Loucy (cell line): ENCODE measurements around the gene CFAP69.

Experiments used
- H2AFZ ChIP-seq: fragments of 200-600 bp; sonication (generic); 2 replicates; pipeline ENCODE4 v1.6.0; 2016; ENCODE audit warnings: antibody characterized with exemption, mild to moderate bottlenecking, low read length, moderate library complexity
- H3F3A ChIP-seq: fragments of 200-600 bp; 2 replicates; pipeline ENCODE4 v1.6.0; 2016; ENCODE audit warnings: antibody characterized with exemption, low read depth, mild to moderate bottlenecking
- H3K27me3 ChIP-seq: fragments of 200-600 bp; sonication (generic); 2 replicates; pipeline ENCODE4 v1.6.1; 2014; ENCODE audit warnings: low read length, mild to moderate bottlenecking; ENCODE audit not compliant: insufficient read depth, poor library complexity, severe bottlenecking
- H3K36me3 ChIP-seq: fragments of 200-600 bp; sonication (generic); 2 replicates; pipeline ENCODE4 v1.6.1; 2016; ENCODE audit warnings: low read length; ENCODE audit not compliant: insufficient read depth
- H3K4me1 ChIP-seq: fragments of 200-600 bp; sonication (generic); 2 replicates; pipeline ENCODE4 v1.5.1; 2014; ENCODE audit warnings: low read length, mild to moderate bottlenecking; ENCODE audit not compliant: insufficient read depth, poor library complexity, severe bottlenecking
- H3K4me2 ChIP-seq: fragments of 200-600 bp; sonication (generic); 2 replicates; pipeline ENCODE4 v1.6.0; 2014; ENCODE audit warnings: antibody characterized with exemption, low read length, low read depth, mild to moderate bottlenecking; ENCODE audit not compliant: poor library complexity, severe bottlenecking
- H3K4me3 ChIP-seq: fragments of 200-600 bp; sonication (generic); 2 replicates; pipeline ENCODE4 v1.5.1; 2014; ENCODE audit warnings: low read length, mild to moderate bottlenecking, mixed read lengths; ENCODE audit not compliant: poor library complexity, severe bottlenecking
- H3K79me2 ChIP-seq: fragments of 200-600 bp; sonication (generic); 2 replicates; pipeline ENCODE4 v1.6.1; 2014; ENCODE audit warnings: low read length; ENCODE audit not compliant: insufficient read depth
- H3K9ac ChIP-seq: fragments of 200-600 bp; sonication (generic); 2 replicates; pipeline ENCODE4 v1.6.0; 2014; ENCODE audit warnings: mild to moderate bottlenecking, low read depth, low read length, moderate library complexity; ENCODE audit not compliant: poor library complexity, severe bottlenecking
- H3K9me2 ChIP-seq: fragments of 200-600 bp; sonication (generic); replicated peaks from 2 replicates; pipeline ENCODE4 v1.6.1; 2016; ENCODE audit warnings: low read depth, low read length, mixed read lengths
- H3K9me3 ChIP-seq: fragments of 200-600 bp; sonication (generic); 2 replicates; pipeline ENCODE4 v1.6.1; 2014; ENCODE audit warnings: mild to moderate bottlenecking, antibody characterized with exemption, low read length, low read depth; ENCODE audit not compliant: insufficient read depth
- H4K20me1 ChIP-seq: fragments of 200-600 bp; sonication (generic); 2 replicates; pipeline ENCODE4 v1.6.0; 2014; ENCODE audit warnings: antibody characterized with exemption, low read length, mild to moderate bottlenecking; ENCODE audit not compliant: insufficient read depth, poor library complexity, severe bottlenecking
- CTCF ChIP-seq: fragments of 200-600 bp; sonication (generic); conservative IDR thresholded peaks from 2 replicates; pipeline ENCODE4 v1.5.1; 2014; ENCODE audit warnings: mild to moderate bottlenecking, antibody characterized with exemption, low read length
- EZH2phosphoT487 ChIP-seq: fragments of 200-600 bp; IDR thresholded peaks from 2 replicates; pipeline ENCODE4 v1.6.1; 2018; ENCODE audit warnings: antibody characterized with exemption, mild to moderate bottlenecking, moderate library complexity, borderline replicate concordance

Gene CFAP69

DNA sequence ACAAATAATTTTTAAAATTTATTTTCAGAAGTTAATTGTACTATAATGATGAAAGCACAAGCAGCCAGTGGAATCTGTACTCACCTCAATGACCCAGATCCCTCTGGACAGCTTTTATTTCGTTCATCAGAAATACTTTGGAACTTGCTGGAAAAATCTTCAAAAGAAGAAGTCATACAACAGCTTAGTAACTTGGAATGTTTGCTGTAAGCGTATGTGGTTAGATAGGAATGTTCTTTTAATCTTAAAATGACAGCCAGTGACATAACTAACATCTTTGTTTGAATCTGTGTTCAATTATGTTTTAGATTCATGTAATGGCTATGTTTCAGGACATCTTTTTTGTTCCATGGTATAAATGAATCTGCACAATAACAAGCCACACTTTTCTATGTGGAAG, 26.8 kb downstream of the CFAP69 start:
- Histone ChIP-seq H3F3A (no peaks in the 10 kb centered on the region), H3K4me1 (no peaks in the 10 kb centered on the region), H3K79me2 (no peaks in the 10 kb centered on the region), H4K20me1 (no peaks in the 10 kb centered on the region), H3K27me3 (no peaks in the 10 kb centered on the region), H3K36me3 (no peaks in the 10 kb centered on the region), H3K4me2 (no peak overlapping the region), H3K9ac (no peak overlapping the region), H2AFZ (no peak overlapping the region), H3K9me2 (no peaks in the 10 kb centered on the region), H3K4me3 (no peak overlapping the region), H3K9me3 (no peaks in the 10 kb centered on the region)
- TF ChIP-seq EZH2phosphoT487 (no peak), CTCF (no peak)

DNA sequence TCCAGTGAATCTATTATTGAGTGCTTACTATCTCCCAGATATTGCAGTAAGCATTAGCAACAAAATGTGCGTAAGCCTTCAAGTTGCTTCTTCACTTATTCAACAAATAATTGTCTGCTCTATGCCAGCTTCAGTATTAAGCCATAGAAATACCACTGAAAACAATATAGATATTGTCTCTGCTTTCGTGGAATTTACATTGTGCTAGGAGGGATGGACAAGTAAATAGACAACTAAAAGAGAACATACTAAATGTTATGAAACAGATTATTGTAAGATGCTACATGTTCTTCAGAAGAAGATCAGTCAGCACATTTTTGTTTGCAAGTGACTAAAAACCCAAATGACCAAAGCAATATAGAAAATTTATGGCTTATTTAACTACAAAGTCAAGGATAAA, 27.3 kb downstream of the CFAP69 start:
- TF ChIP-seq EZH2phosphoT487 (no peak), CTCF (no peak)
- Histone ChIP-seq H3F3A (no peaks in the 10 kb centered on the region), H3K4me1 (no peaks in the 10 kb centered on the region), H3K9me2 (0 out of 2 replicates have a peak, but pooled peaks cover 3% of the 10 kb centered on the region), H3K27me3 (no peaks in the 10 kb centered on the region), H4K20me1 (no peaks in the 10 kb centered on the region), H3K4me3 (no peak overlapping the region), H3K79me2 (no peaks in the 10 kb centered on the region), H3K36me3 (no peaks in the 10 kb centered on the region), H3K9ac (no peak overlapping the region), H3K9me3 (no peaks in the 10 kb centered on the region), H2AFZ (no peak overlapping the region), H3K4me2 (no peak overlapping the region)

GRCh38 chr7:90274161-90274560, 29.2 kb downstream of the CFAP69 start:
- Histone ChIP-seq H2AFZ (no peak overlapping the region), H3K79me2 (no peaks in the 10 kb centered on the region), H3K4me2 (no peak overlapping the region), H3F3A (no peaks in the 10 kb centered on the region), H3K4me3 (no peak overlapping the region), H3K9me2 (0 out of 2 replicates have a peak, but pooled peaks cover 3% of the 10 kb centered on the region), H3K9ac (no peak overlapping the region), H4K20me1 (no peaks in the 10 kb centered on the region), H3K4me1 (no peaks in the 10 kb centered on the region), H3K36me3 (no peaks in the 10 kb centered on the region), H3K9me3 (no peaks in the 10 kb centered on the region), H3K27me3 (no peaks in the 10 kb centered on the region)
- TF ChIP-seq EZH2phosphoT487 = no peak
- no peak for TF ChIP-seq CTCF
